ENCODE data around the gene AQP1.

AQP1 gene

GRCh38 chr7:30911561-30911969 is at the start of gene AQP1:
Gene AQP1 (plus strand): TSS chr7:30911853. CDS start chr7:30911910, 57 bp downstream.
- DNase-seq (ENCODE audit: low read depth) = peak; percentile 61

GRCh38 chr7:30862995-30863705 is 48.5 kb upstream of the AQP1 start:
- no peak for DNase-seq (ENCODE audit: low read depth)

GRCh38 chr7:30863706-30864035 is 48.0 kb upstream of the AQP1 start:
- DNase-seq (ENCODE audit: low read depth) = no peak

- no peak for DNase-seq (ENCODE audit: low read depth)
Observed at GRCh38 chr7:30864101-30864500, 47.6 kb upstream of the AQP1 start.

GRCh38 chr7:30865076-30865475 is 46.6 kb upstream of the AQP1 start:
- DNase-seq (ENCODE audit: low read depth) = no peak

- DNase-seq (ENCODE audit: low read depth) = no peak
Observed at GRCh38 chr7:30865821-30866220, 45.8 kb upstream of the AQP1 start.

- DNase-seq (ENCODE audit: low read depth) = peak; percentile 28
Observed at GRCh38 chr7:30866939-30867338, 44.7 kb upstream of the AQP1 start.

- no peak for DNase-seq (ENCODE audit: low read depth)
Observed at GRCh38 chr7:30867483-30867882, 44.2 kb upstream of the AQP1 start.

GRCh38 chr7:30869794-30870611 is 41.6 kb upstream of the AQP1 start:
- peak; percentile 40 for DNase-seq (ENCODE audit: low read depth)

GRCh38 chr7:30870821-30871518 is 40.7 kb upstream of the AQP1 start:
- DNase-seq (ENCODE audit: low read depth) = no peak

- no peak for DNase-seq (ENCODE audit: low read depth)
Observed at GRCh38 chr7:30871655-30872054, 40.0 kb upstream of the AQP1 start.

GRCh38 chr7:30873207-30873606 is 38.4 kb upstream of the AQP1 start:
- no peak for DNase-seq (ENCODE audit: low read depth)

GRCh38 chr7:30873656-30874055 is 38.0 kb upstream of the AQP1 start:
- no peak for DNase-seq (ENCODE audit: low read depth)

- no peak for DNase-seq (ENCODE audit: low read depth)
Observed at GRCh38 chr7:30874656-30875302, 36.9 kb upstream of the AQP1 start.

GRCh38 chr7:30877015-30877769 is 34.5 kb upstream of the AQP1 start:
- peak; percentile 28 for DNase-seq (ENCODE audit: low read depth)

- DNase-seq (ENCODE audit: low read depth) = no peak
Observed at GRCh38 chr7:30877993-30878392, 33.7 kb upstream of the AQP1 start.

- no peak for DNase-seq (ENCODE audit: low read depth)
Observed at GRCh38 chr7:30879139-30880124, 32.2 kb upstream of the AQP1 start.

GRCh38 chr7:30880125-30880720 is 31.4 kb upstream of the AQP1 start:
- peak; percentile 62 for DNase-seq (ENCODE audit: low read depth)

GRCh38 chr7:30880941-30881340 is 30.7 kb upstream of the AQP1 start:
- peak; percentile 36 for DNase-seq (ENCODE audit: low read depth)

- no peak for DNase-seq (ENCODE audit: low read depth)
Observed at GRCh38 chr7:30881448-30881847, 30.2 kb upstream of the AQP1 start.
